ENCODE results near the gene AATK.

AATK gene

GRCh38 chr17:81071761-81072741 lies 94.0 kb downstream of the AATK start:
- DNase-seq (ENCODE audit: low spot score), result no peak

- DNase-seq (ENCODE audit: low spot score), result no peak
These were observed 95.3 kb downstream of the AATK start for GRCh38 chr17:81070541-81071246.

- no peak for DNase-seq (ENCODE audit: low spot score)
These were observed 96.8 kb downstream of the AATK start for GRCh38 chr17:81069135-81069645.

GRCh38 chr17:81068411-81069134 lies 97.4 kb downstream of the AATK start:
- DNase-seq (ENCODE audit: low spot score), result no peak

GRCh38 chr17:81067391-81067811 lies 98.6 kb downstream of the AATK start:
- DNase-seq (ENCODE audit: low spot score), result no peak

Measured in CD4-positive, alpha-beta T cell treated with Interleukin-2 at 100 ng/mL for 4 hours (primary cell).